Measurements from ENCODE around the gene MRS2.
"Not testable (repeated sequence)": the region's sequence is repeated elsewhere in the genome, so short reads cannot be mapped to it uniquely, and the experiment has no call there.

MRS2 gene

GRCh38 chr6:24385536-24386269, 17.0 kb upstream of the MRS2 start:
- DNase-seq (ENCODE audit: low read depth, low spot score): no peak
- no peak overlapping the region for H3K27ac ChIP-seq

GRCh38 chr6:24387818-24388217, 14.9 kb upstream of the MRS2 start:
- DNase-seq (ENCODE audit: low read depth, low spot score): peak; percentile 12
- peak overlapping the region; percentile 49 for H3K27ac ChIP-seq

- no peak overlapping the region for H3K27ac ChIP-seq
- no peak for DNase-seq (ENCODE audit: low read depth, low spot score)
These were observed 11.5 kb upstream of the MRS2 start for GRCh38 chr6:24391208-24391607.

GRCh38 chr6:24391756-24392405, 10.9 kb upstream of the MRS2 start:
- DNase-seq (ENCODE audit: low read depth, low spot score): no peak

GRCh38 chr6:24394061-24394779, 8.5 kb upstream of the MRS2 start:
- peak overlapping the region; percentile 50 for H3K27ac ChIP-seq
- DNase-seq (ENCODE audit: low read depth, low spot score): no peak

More at GRCh38 chr6:24391756-24392405, 10.9 kb upstream of the MRS2 start:
- H3K27ac ChIP-seq: no peak overlapping the region

GRCh38 chr6:24394780-24395437, 7.8 kb upstream of the MRS2 start:
- peak overlapping the region; percentile 50 for H3K27ac ChIP-seq
- peak; percentile 36 for DNase-seq (ENCODE audit: low read depth, low spot score)

GRCh38 chr6:24396824-24397223, 5.9 kb upstream of the MRS2 start:
- DNase-seq (ENCODE audit: low read depth, low spot score): no peak
- no peak overlapping the region for H3K27ac ChIP-seq

GRCh38 chr6:24397631-24398030, 5.1 kb upstream of the MRS2 start:
- no peak for DNase-seq (ENCODE audit: low read depth, low spot score)
- no peak overlapping the region for H3K27ac ChIP-seq

- H3K27ac ChIP-seq: peak overlapping the region; percentile 56
- not testable (repeated sequence) for DNase-seq (ENCODE audit: low read depth, low spot score)
These were observed 2.4 kb upstream of the MRS2 start for GRCh38 chr6:24400045-24401039.

- H3K27ac ChIP-seq: peak overlapping the region; percentile 56
- no peak for DNase-seq (ENCODE audit: low read depth, low spot score)
These were observed 1.3 kb upstream of the MRS2 start for GRCh38 chr6:24401458-24401857.

GRCh38 chr6:24403501-24403824, 727 bp downstream of the MRS2 start:
- DNase-seq (ENCODE audit: low read depth, low spot score): no peak
- H3K27ac ChIP-seq: peak overlapping the region; percentile 56

GRCh38 chr6:24405262-24405661, 2.5 kb downstream of the MRS2 start:
- H3K27ac ChIP-seq: no peak overlapping the region
- DNase-seq (ENCODE audit: low read depth, low spot score): no peak

- no peak overlapping the region for H3K27ac ChIP-seq
- no peak for DNase-seq (ENCODE audit: low read depth, low spot score)
These were observed 6.1 kb downstream of the MRS2 start for GRCh38 chr6:24408719-24409410.

- no peak overlapping the region for H3K27ac ChIP-seq
- DNase-seq (ENCODE audit: low read depth, low spot score): no peak
These were observed 7.9 kb downstream of the MRS2 start for GRCh38 chr6:24410622-24411021.

GRCh38 chr6:24412294-24412693, 9.6 kb downstream of the MRS2 start:
- no peak overlapping the region for H3K27ac ChIP-seq
- no peak for DNase-seq (ENCODE audit: low read depth, low spot score)

GRCh38 chr6:24414531-24414930, 11.8 kb downstream of the MRS2 start:
- not testable (repeated sequence) for H3K27ac ChIP-seq; DNase-seq (ENCODE audit: low read depth, low spot score)

- no peak overlapping the region for H3K27ac ChIP-seq
- DNase-seq (ENCODE audit: low read depth, low spot score): no peak
These were observed 13.0 kb downstream of the MRS2 start for GRCh38 chr6:24415753-24416152.

- peak overlapping the region; percentile 46 for H3K27ac ChIP-seq
- no peak for DNase-seq (ENCODE audit: low read depth, low spot score)
These were observed 16.8 kb downstream of the MRS2 start for GRCh38 chr6:24419526-24419925.

- DNase-seq (ENCODE audit: low read depth, low spot score): no peak
- H3K27ac ChIP-seq: no peak overlapping the region
These were observed 22.4 kb downstream of the MRS2 start for GRCh38 chr6:24425091-24425490.
